Activated CD4-positive, alpha-beta T cell treated with anti-CD3 and anti-CD28 coated beads, Interleukin-2, amount 10 ng/mL, durations not matched to agents 7 days and 5 days (primary cell): ENCODE results near the gene HABP2. TPM values are rescaled to one million over a fixed set of nuclear protein-coding genes. Genes with fewer than 3 reads are reported as not detected.

ENCODE experiments used
- CTCF ChIA-PET: fragments of 350-600 bp; sonication (Branson Sonifier 250); formaldehyde crosslinking; loops from one replicate; lab custom pipeline; 2021; ENCODE audit warnings: antibody characterized with exemption; lab: Charles Lee
- POLR2A ChIA-PET: fragments of 350-600 bp; sonication (Branson Sonifier 250); formaldehyde crosslinking; loops from one replicate; lab custom pipeline; 2021; ENCODE audit warnings: antibody characterized with exemption; lab: Charles Lee
- DNase-seq: peaks from one replicate; pipeline ENCODE4 v3.0.0-alpha.2; 2020
- H3K27ac Mint-ChIP-seq: one replicate; pipeline ENCODE4 v1.8.0; 2021; ENCODE audit warnings: mild to moderate bottlenecking, moderate library complexity, mixed read lengths
- H3K27me3 Mint-ChIP-seq: one replicate; pipeline ENCODE4 v1.8.0; 2021; ENCODE audit warnings: mixed read lengths
- H3K36me3 Mint-ChIP-seq: one replicate; pipeline ENCODE4 v1.8.0; 2021; ENCODE audit warnings: low read depth, mixed read lengths
- H3K4me1 Mint-ChIP-seq: one replicate; pipeline ENCODE4 v1.8.0; 2021; ENCODE audit warnings: mixed read lengths
- H3K4me3 Mint-ChIP-seq: one replicate; pipeline ENCODE4 v1.8.0; 2021; ENCODE audit warnings: mild to moderate bottlenecking, moderate library complexity, mixed read lengths
- H3K9me3 Mint-ChIP-seq: one replicate; pipeline ENCODE4 v1.8.0; 2021; ENCODE audit warnings: mixed read lengths
- total RNA-seq, 2 experiments: library from RNA; stranded (reverse); gene quantifications; one replicate each; pipeline ENCODE4 v1.2.3, GENCODE V29; 2021

Gene HABP2
- total RNA-seq, 2 experiments from 2014 or later, result not detected

GRCh38 chr10:113530476-113530875 lies 22.4 kb upstream of the HABP2 start:
- Mint-ChIP-seq H3K27ac (no peak overlapping the region), H3K36me3 (no peaks in the 10 kb centered on the region), H3K27me3 (no peaks in the 10 kb centered on the region), H3K4me3 (no peak overlapping the region), H3K9me3 (no peaks in the 10 kb centered on the region), H3K4me1 (peaks cover 1% of the 10 kb centered on the region)
- DNase-seq, result no peak
- POLR2A ChIA-PET, result no interaction called here
- CTCF ChIA-PET, result no interaction called here

GRCh38 chr10:113532724-113533123 lies 20.1 kb upstream of the HABP2 start:
- CTCF ChIA-PET, result no interaction called here
- DNase-seq, result no peak
- H3K27ac Mint-ChIP-seq, result no peak overlapping the region
- POLR2A ChIA-PET, result no interaction called here
- no peaks in the 10 kb centered on the region for H3K9me3 Mint-ChIP-seq
- H3K4me3 Mint-ChIP-seq, result no peak overlapping the region
- H3K27me3 Mint-ChIP-seq, result no peaks in the 10 kb centered on the region
- H3K4me1 Mint-ChIP-seq, result peaks cover 1% of the 10 kb centered on the region
- H3K36me3 Mint-ChIP-seq, result no peaks in the 10 kb centered on the region

GRCh38 chr10:113533801-113534200 lies 19.1 kb upstream of the HABP2 start:
- POLR2A ChIA-PET, result no interaction called here
- CTCF ChIA-PET, result no interaction called here

GRCh38 chr10:113534423-113534822 lies 18.4 kb upstream of the HABP2 start:
- POLR2A ChIA-PET, result no interaction called here
- peaks cover 1% of the 10 kb centered on the region for H3K4me1 Mint-ChIP-seq
- CTCF ChIA-PET, result no interaction called here
- H3K27ac Mint-ChIP-seq, result no peak overlapping the region
- H3K27me3 Mint-ChIP-seq, result no peaks in the 10 kb centered on the region
- DNase-seq, result no peak
- no peaks in the 10 kb centered on the region for H3K9me3 Mint-ChIP-seq
- no peak overlapping the region for H3K4me3 Mint-ChIP-seq
- H3K36me3 Mint-ChIP-seq, result no peaks in the 10 kb centered on the region

More at GRCh38 chr10:113533801-113534200, 19.1 kb upstream of the HABP2 start:
- no peaks in the 10 kb centered on the region for H3K9me3 Mint-ChIP-seq
- no peak overlapping the region for H3K27ac Mint-ChIP-seq
- H3K36me3 Mint-ChIP-seq, result no peaks in the 10 kb centered on the region
- no peak for DNase-seq
- H3K27me3 Mint-ChIP-seq, result no peaks in the 10 kb centered on the region
- H3K4me1 Mint-ChIP-seq, result peaks cover 1% of the 10 kb centered on the region
- no peak overlapping the region for H3K4me3 Mint-ChIP-seq

- POLR2A ChIA-PET, result interaction anchor here (0.6 kb wide), 1 partner anchor 26 kb away, joined by 3 read pairs; no protein-coding TSS in a partner anchor
Measured at GRCh38 chr10:113537672-113538071, 15.2 kb upstream of the HABP2 start.

GRCh38 chr10:113538151-113538550 lies 14.7 kb upstream of the HABP2 start:
- no peaks in the 10 kb centered on the region for H3K27me3 Mint-ChIP-seq
- H3K4me1 Mint-ChIP-seq, result peaks cover 1% of the 10 kb centered on the region
- DNase-seq, result no peak
- H3K36me3 Mint-ChIP-seq, result no peaks in the 10 kb centered on the region
- ChIA-PET POLR2A (no interaction called here), CTCF (no interaction called here)
- H3K27ac Mint-ChIP-seq, result no peak overlapping the region
- no peaks in the 10 kb centered on the region for H3K9me3 Mint-ChIP-seq
- H3K4me3 Mint-ChIP-seq, result no peak overlapping the region

More at GRCh38 chr10:113537672-113538071, 15.2 kb upstream of the HABP2 start:
- DNase-seq, result no peak
- H3K36me3 Mint-ChIP-seq, result no peaks in the 10 kb centered on the region
- no peaks in the 10 kb centered on the region for H3K27me3 Mint-ChIP-seq
- CTCF ChIA-PET, result no interaction called here
- peaks cover 1% of the 10 kb centered on the region for H3K4me1 Mint-ChIP-seq
- no peaks in the 10 kb centered on the region for H3K9me3 Mint-ChIP-seq
- no peak overlapping the region for H3K4me3 Mint-ChIP-seq
- no peak overlapping the region for H3K27ac Mint-ChIP-seq

- no peak overlapping the region for H3K27ac Mint-ChIP-seq
- no peak for DNase-seq
Measured at GRCh38 chr10:113539789-113540188, 13.1 kb upstream of the HABP2 start.

GRCh38 chr10:113540845-113541548 lies 11.9 kb upstream of the HABP2 start:
- H3K27me3 Mint-ChIP-seq, result no peaks in the 10 kb centered on the region
- no peak overlapping the region for H3K4me3 Mint-ChIP-seq
- POLR2A ChIA-PET, result no interaction called here
- H3K4me1 Mint-ChIP-seq, result no peaks in the 10 kb centered on the region
- H3K36me3 Mint-ChIP-seq, result no peaks in the 10 kb centered on the region
- DNase-seq, result no peak
- no peaks in the 10 kb centered on the region for H3K9me3 Mint-ChIP-seq
- CTCF ChIA-PET, result no interaction called here
- no peak overlapping the region for H3K27ac Mint-ChIP-seq

More at GRCh38 chr10:113539789-113540188, 13.1 kb upstream of the HABP2 start:
- ChIA-PET POLR2A (no interaction called here), CTCF (no interaction called here)
- no peaks in the 10 kb centered on the region for H3K4me1 Mint-ChIP-seq
- no peak overlapping the region for H3K4me3 Mint-ChIP-seq
- H3K9me3 Mint-ChIP-seq, result no peaks in the 10 kb centered on the region
- no peaks in the 10 kb centered on the region for H3K36me3 Mint-ChIP-seq
- H3K27me3 Mint-ChIP-seq, result no peaks in the 10 kb centered on the region

GRCh38 chr10:113541549-113541927 lies 11.3 kb upstream of the HABP2 start:
- no peak overlapping the region for H3K27ac Mint-ChIP-seq
- no peak overlapping the region for H3K4me3 Mint-ChIP-seq
- H3K4me1 Mint-ChIP-seq, result no peaks in the 10 kb centered on the region
- ChIA-PET POLR2A (no interaction called here), CTCF (no interaction called here)
- H3K27me3 Mint-ChIP-seq, result no peaks in the 10 kb centered on the region
- H3K9me3 Mint-ChIP-seq, result no peaks in the 10 kb centered on the region
- no peak for DNase-seq
- no peaks in the 10 kb centered on the region for H3K36me3 Mint-ChIP-seq

GRCh38 chr10:113543107-113543955 lies 9.5 kb upstream of the HABP2 start:
- no peaks in the 10 kb centered on the region for H3K36me3 Mint-ChIP-seq
- ChIA-PET CTCF (no interaction called here), POLR2A (no interaction called here)
- no peaks in the 10 kb centered on the region for H3K9me3 Mint-ChIP-seq
- H3K4me1 Mint-ChIP-seq, result no peaks in the 10 kb centered on the region
- H3K4me3 Mint-ChIP-seq, result no peak overlapping the region
- no peak for DNase-seq
- H3K27ac Mint-ChIP-seq, result no peak overlapping the region
- no peaks in the 10 kb centered on the region for H3K27me3 Mint-ChIP-seq

GRCh38 chr10:113544392-113544791 lies 8.5 kb upstream of the HABP2 start:
- Mint-ChIP-seq H3K9me3 (no peaks in the 10 kb centered on the region), H3K4me3 (no peak overlapping the region), H3K27ac (no peak overlapping the region), H3K4me1 (no peaks in the 10 kb centered on the region), H3K27me3 (no peaks in the 10 kb centered on the region), H3K36me3 (no peaks in the 10 kb centered on the region)
- ChIA-PET CTCF (no interaction called here), POLR2A (no interaction called here)
- no peak for DNase-seq

- Mint-ChIP-seq H3K27me3 (peaks cover 1% of the 10 kb centered on the region), H3K27ac (no peak overlapping the region), H3K4me3 (no peak overlapping the region), H3K9me3 (no peaks in the 10 kb centered on the region), H3K36me3 (no peaks in the 10 kb centered on the region), H3K4me1 (peaks cover 4% of the 10 kb centered on the region)
- CTCF ChIA-PET, result no interaction called here
- POLR2A ChIA-PET, result no interaction called here
- no peak for DNase-seq
Measured at GRCh38 chr10:113547426-113547825, 5.4 kb upstream of the HABP2 start.

- CTCF ChIA-PET, result no interaction called here
- Mint-ChIP-seq H3K36me3 (no peaks in the 10 kb centered on the region), H3K4me1 (peaks cover 4% of the 10 kb centered on the region), H3K9me3 (no peaks in the 10 kb centered on the region), H3K4me3 (no peak overlapping the region), H3K27ac (no peak overlapping the region), H3K27me3 (peaks cover 9% of the 10 kb centered on the region)
- POLR2A ChIA-PET, result no interaction called here
- no peak for DNase-seq
Measured at GRCh38 chr10:113549856-113550255, 3.0 kb upstream of the HABP2 start.
